CD4-positive, CD25-positive, alpha-beta regulatory T cell (primary cell): ENCODE data around the gene ZNF512B. TPM values are rescaled to one million over a fixed set of nuclear protein-coding genes. Genes with fewer than 3 reads are reported as not detected.

Source experiments
- ATAC-seq, 2 donors: fragments of 150-1000 bp; cut with Tn5 transposase; one replicate each; pipeline ENCODE4 v1.10.0; 2021; ENCODE audit warnings: low read depth in 2 of 2, moderate number of reproducible peaks in 2 of 2, moderate library complexity in 1 of 2
- DNase-seq, 3 donors: peaks; one replicate each; pipeline versions ENCODE4 v3.0.0 to v3.0.0-alpha.2; 2012 to 2022; ENCODE audit warnings: mixed read lengths in 1 of 3
- H3K27ac ChIP-seq: one replicate; pipeline ENCODE4 v1.7.0; 2013; ENCODE audit warnings: mild to moderate bottlenecking, low read length; ENCODE audit not compliant: insufficient read depth, poor library complexity, severe bottlenecking
- H3K27me3 ChIP-seq: one replicate; pipeline ENCODE4 v1.7.0; 2013; ENCODE audit warnings: low read length; ENCODE audit not compliant: control insufficient read depth, insufficient read depth
- H3K36me3 ChIP-seq: one replicate; pipeline ENCODE4 v1.7.0; 2013; ENCODE audit warnings: mild to moderate bottlenecking, low read length, moderate library complexity; ENCODE audit not compliant: control insufficient read depth, insufficient read depth
- H3K4me1 ChIP-seq: 2 replicates; pipeline ENCODE4 v1.7.0; 2013; ENCODE audit warnings: mild to moderate bottlenecking, low read length; ENCODE audit not compliant: insufficient read depth, control insufficient read depth, poor library complexity, severe bottlenecking
- H3K4me3 ChIP-seq: one replicate; pipeline ENCODE4 v1.7.0; 2013; ENCODE audit warnings: low read depth, mild to moderate bottlenecking, low read length, moderate library complexity
- H3K9me3 ChIP-seq, 2 experiments: 1 replicate in 1 of 2; 2 replicates in 1 of 2; pipeline ENCODE4 v1.7.0; 2013; ENCODE audit warnings: low read length in 2 of 2, mild to moderate bottlenecking in 1 of 2, moderate library complexity in 1 of 2; ENCODE audit not compliant: control insufficient read depth in 2 of 2
- H3K27ac Mint-ChIP-seq, 3 donors: one replicate each; pipeline ENCODE4 v1.8.0; 2020 to 2022; ENCODE audit warnings: mild to moderate bottlenecking in 3 of 3, mixed read lengths in 3 of 3, moderate library complexity in 2 of 3
- H3K27me3 Mint-ChIP-seq: one replicate; pipeline ENCODE4 v1.8.0; 2022; ENCODE audit warnings: mild to moderate bottlenecking, mixed read lengths
- H3K36me3 Mint-ChIP-seq: one replicate; pipeline ENCODE4 v1.8.0; 2020; ENCODE audit warnings: mixed read lengths
- H3K4me1 Mint-ChIP-seq, 4 donors: one replicate each; pipeline ENCODE4 v1.8.0; 2020 to 2022; ENCODE audit warnings: mixed read lengths in 4 of 4, mild to moderate bottlenecking in 1 of 4
- H3K4me3 Mint-ChIP-seq, 4 donors: one replicate each; pipeline ENCODE4 v1.8.0; 2020 to 2022; ENCODE audit warnings: mild to moderate bottlenecking in 4 of 4, mixed read lengths in 4 of 4, moderate library complexity in 3 of 4
- H3K9me3 Mint-ChIP-seq, 7 donors: one replicate each; pipeline ENCODE4 v1.8.0; 2020 to 2022; ENCODE audit warnings: mixed read lengths in 7 of 7, mild to moderate bottlenecking in 3 of 7, moderate library complexity in 2 of 7
- polyA plus RNA-seq, 4 donors: library from polyadenylated mRNA; unstranded; fragments of 300-500 nt; fragmentation: Illumina TruSeq; gene quantifications; one replicate each; pipeline ENCODE4 v1.2.3, GENCODE V29; 2021
- total RNA-seq: library from RNA; stranded (reverse); gene quantifications from one replicate; pipeline ENCODE4 v1.2.3, GENCODE V29; 2022

Gene ZNF512B
- total and polyA plus RNA-seq, 5 donors from 2014 or later: 0.41 to 21.2 (median 0.47) TPM

DNA sequence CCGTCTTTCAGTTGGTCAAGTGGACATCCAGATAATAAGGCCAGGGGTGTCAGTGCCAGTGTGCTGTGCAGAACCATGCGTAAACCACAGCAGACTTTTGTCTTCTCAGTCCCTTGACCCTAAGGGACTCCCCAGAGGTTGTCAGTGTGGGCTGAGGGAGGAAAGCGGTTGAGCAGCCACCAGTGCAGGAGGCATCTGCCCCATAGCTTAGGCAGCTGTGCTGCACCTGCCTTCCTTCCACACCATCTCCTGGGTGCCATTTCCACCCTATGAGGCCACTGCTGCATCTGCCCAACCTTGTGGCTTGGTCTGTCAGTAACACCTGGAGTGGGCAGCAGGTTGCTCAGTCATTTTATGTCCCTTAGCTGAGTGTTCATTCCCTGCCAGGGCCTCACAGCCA is 37.2 kb upstream of the ZNF512B start:
- H3K9me3 ChIP-seq: peaks cover 7 to 42% of the 10 kb centered on the region in 2 experiments
- Mint-ChIP-seq H3K4me3 (no peak overlapping the region), H3K27me3 (no peaks in the 10 kb centered on the region), H3K27ac (no peak overlapping the region), H3K4me1 (peaks cover 0 to 36% (median 4%) of the 10 kb centered on the region in 4 donors), H3K9me3 (peaks cover 0 to 23% (median 11%) of the 10 kb centered on the region in 7 donors), H3K36me3 (peaks cover 42% of the 10 kb centered on the region)
- DNase-seq (no peak), ATAC-seq (no peak)
- no peaks in the 10 kb centered on the region for H3K27me3 ChIP-seq
- peaks cover 81% of the 10 kb centered on the region for H3K36me3 ChIP-seq
- H3K4me3 ChIP-seq: no peak overlapping the region
- H3K27ac ChIP-seq: no peak overlapping the region
- H3K4me1 ChIP-seq: peaks cover 9% of the 10 kb centered on the region

GRCh38 chr20:64006490-64006889 is 36.8 kb upstream of the ZNF512B start:
- DNase-seq (no peak), ATAC-seq (no peak)
- Histone ChIP-seq H3K4me3 (no peak overlapping the region), H3K27me3 (no peaks in the 10 kb centered on the region), H3K36me3 (peaks cover 84% of the 10 kb centered on the region), H3K9me3 (peaks cover 7 to 40% of the 10 kb centered on the region in 2 experiments), H3K27ac (no peak overlapping the region), H3K4me1 (peaks cover 9% of the 10 kb centered on the region)
- no peak overlapping the region for H3K4me3 Mint-ChIP-seq
- H3K9me3 Mint-ChIP-seq: peaks cover 0 to 23% (median 11%) of the 10 kb centered on the region in 7 donors
- H3K27me3 Mint-ChIP-seq: no peaks in the 10 kb centered on the region
- H3K27ac Mint-ChIP-seq: no peak overlapping the region
- H3K4me1 Mint-ChIP-seq: peaks cover 0 to 37% (median 4%) of the 10 kb centered on the region in 4 donors
- peaks cover 46% of the 10 kb centered on the region for H3K36me3 Mint-ChIP-seq

GRCh38 chr20:64005394-64005793 is 35.7 kb upstream of the ZNF512B start:
- no peak overlapping the region for H3K27ac Mint-ChIP-seq
- Histone ChIP-seq H3K36me3 (peaks cover 83% of the 10 kb centered on the region), H3K27ac (no peak overlapping the region), H3K9me3 (peaks cover 7 to 29% of the 10 kb centered on the region in 2 experiments), H3K4me3 (no peak overlapping the region), H3K4me1 (no peaks in the 10 kb centered on the region), H3K27me3 (no peaks in the 10 kb centered on the region)
- no peaks in the 10 kb centered on the region for H3K27me3 Mint-ChIP-seq
- DNase-seq (no peak), ATAC-seq (no peak)
- H3K4me3 Mint-ChIP-seq: no peak overlapping the region
- peaks cover 0 to 21% (median 11%) of the 10 kb centered on the region in 7 donors for H3K9me3 Mint-ChIP-seq
- peaks cover 0 to 31% (median 4%) of the 10 kb centered on the region in 4 donors for H3K4me1 Mint-ChIP-seq
- peaks cover 49% of the 10 kb centered on the region for H3K36me3 Mint-ChIP-seq

- Histone ChIP-seq H3K4me1 (no peaks in the 10 kb centered on the region), H3K36me3 (peaks cover 84% of the 10 kb centered on the region), H3K4me3 (no peak overlapping the region), H3K27me3 (no peaks in the 10 kb centered on the region), H3K9me3 (peaks cover 7 to 17% of the 10 kb centered on the region in 2 experiments), H3K27ac (no peak overlapping the region)
- no peak overlapping the region for H3K4me3 Mint-ChIP-seq
- peaks cover 48% of the 10 kb centered on the region for H3K36me3 Mint-ChIP-seq
- DNase-seq (no peak), ATAC-seq (no peak)
- no peak overlapping the region for H3K27ac Mint-ChIP-seq
- peaks cover 0 to 21% (median under 1%) of the 10 kb centered on the region in 4 donors for H3K4me1 Mint-ChIP-seq
- no peaks in the 10 kb centered on the region for H3K27me3 Mint-ChIP-seq
- H3K9me3 Mint-ChIP-seq: peaks cover 0 to 10% (median 4%) of the 10 kb centered on the region in 7 donors
Measured at GRCh38 chr20:64003960-64004725, 34.4 kb upstream of the ZNF512B start.

GRCh38 chr20:64001607-64002011 is 31.9 kb upstream of the ZNF512B start:
- Histone ChIP-seq H3K27me3 (no peaks in the 10 kb centered on the region), H3K4me1 (no peaks in the 10 kb centered on the region), H3K27ac (no peak overlapping the region), H3K9me3 (no peaks in the 10 kb centered on the region), H3K36me3 (peaks cover 80% of the 10 kb centered on the region), H3K4me3 (no peak overlapping the region)
- H3K27me3 Mint-ChIP-seq: no peaks in the 10 kb centered on the region
- H3K9me3 Mint-ChIP-seq: no peaks in the 10 kb centered on the region
- peak overlapping the region in 1 of 3 donors; percentile 48 for H3K27ac Mint-ChIP-seq
- peaks cover 0 to 12% (median 1%) of the 10 kb centered on the region in 4 donors for H3K4me1 Mint-ChIP-seq
- DNase-seq (no peak), ATAC-seq (no peak)
- H3K36me3 Mint-ChIP-seq: peaks cover 43% of the 10 kb centered on the region
- H3K4me3 Mint-ChIP-seq: no peak overlapping the region

DNA sequence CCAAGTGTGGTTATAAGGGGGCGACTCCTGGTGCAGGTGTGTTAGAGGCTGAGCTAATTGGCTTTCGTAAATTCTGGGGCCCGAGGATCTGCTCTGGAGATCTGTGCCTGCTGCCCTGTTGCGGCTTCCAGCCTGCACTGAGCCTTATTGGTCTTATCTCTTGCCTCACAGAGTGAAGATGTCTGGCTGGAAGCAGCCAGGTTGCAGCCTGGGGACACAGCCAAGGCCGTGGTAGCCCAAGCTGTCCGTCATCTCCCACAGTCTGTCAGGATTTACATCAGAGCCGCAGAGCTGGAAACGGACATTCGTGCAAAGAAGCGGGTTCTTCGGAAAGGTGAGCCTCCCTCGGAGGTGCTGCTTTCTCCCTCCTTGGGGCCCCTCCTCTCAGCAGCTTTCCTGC is 31.2 kb upstream of the ZNF512B start:
- H3K27ac Mint-ChIP-seq: no peak overlapping the region
- no peak overlapping the region for H3K27ac ChIP-seq
- no peaks in the 10 kb centered on the region for H3K9me3 ChIP-seq
- no peaks in the 10 kb centered on the region for H3K27me3 Mint-ChIP-seq
- H3K4me1 Mint-ChIP-seq: peaks cover 0 to 12% (median 1%) of the 10 kb centered on the region in 4 donors
- DNase-seq (no peak), ATAC-seq (no peak)
- peaks cover 40% of the 10 kb centered on the region for H3K36me3 Mint-ChIP-seq
- no peaks in the 10 kb centered on the region for H3K9me3 Mint-ChIP-seq
- H3K4me1 ChIP-seq: no peaks in the 10 kb centered on the region
- H3K27me3 ChIP-seq: no peaks in the 10 kb centered on the region
- peaks cover 82% of the 10 kb centered on the region for H3K36me3 ChIP-seq
- no peak overlapping the region for H3K4me3 Mint-ChIP-seq
- no peak overlapping the region for H3K4me3 ChIP-seq

GRCh38 chr20:63982937-63983336 is 13.2 kb upstream of the ZNF512B start:
- no peak overlapping the region for H3K4me3 ChIP-seq
- no peaks in the 10 kb centered on the region for H3K27me3 ChIP-seq
- peak overlapping the region; percentile 23 to 68 (median 48) for H3K27ac Mint-ChIP-seq
- no peaks in the 10 kb centered on the region for H3K27me3 Mint-ChIP-seq
- peaks cover 24% of the 10 kb centered on the region for H3K36me3 Mint-ChIP-seq
- H3K9me3 ChIP-seq: no peaks in the 10 kb centered on the region
- no peaks in the 10 kb centered on the region for H3K9me3 Mint-ChIP-seq
- H3K4me3 Mint-ChIP-seq: peak overlapping the region; percentile 68 to 98 (median 73)
- DNase-seq: no peak
- H3K27ac ChIP-seq: no peak overlapping the region
- peaks cover 43% of the 10 kb centered on the region for H3K4me1 ChIP-seq
- ATAC-seq: no peak
- H3K4me1 Mint-ChIP-seq: peaks cover 6 to 54% (median 35%) of the 10 kb centered on the region in 4 donors
- H3K36me3 ChIP-seq: peaks cover 45% of the 10 kb centered on the region
